ENCODE results near the gene HCCS. TPM values are rescaled to one million over a fixed set of nuclear protein-coding genes. Genes with fewer than 3 reads are reported as not detected.

Gene HCCS
- total and polyA plus RNA-seq, 4 experiments from 2014 or later = 12.8 to 30.4 (median 21.0) TPM

DNA sequence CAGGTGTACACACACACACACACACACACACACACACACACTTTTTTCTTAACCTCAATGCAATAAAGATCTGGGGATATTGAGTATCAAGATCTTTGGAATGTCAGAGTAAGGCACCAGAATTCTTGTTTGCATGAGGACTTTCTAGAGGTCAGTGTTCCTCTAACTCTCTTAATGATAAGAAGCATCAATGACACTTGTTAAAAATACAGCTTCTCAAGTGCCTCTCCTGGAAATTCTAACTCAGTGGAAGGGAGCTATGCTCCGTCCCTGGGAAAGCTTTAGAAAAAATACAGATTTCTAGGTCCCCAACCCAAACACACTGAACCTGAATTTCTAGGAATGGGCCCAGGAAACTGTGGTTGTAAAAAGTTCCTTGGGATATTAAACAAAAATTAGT, 25.8 kb upstream of the HCCS start:
- Histone ChIP-seq H3K27ac (ENCODE audit: low read depth, low read length) (no peak overlapping the region), H3K27me3 (ENCODE audit: insufficient read depth, low read length) (no peaks in the 10 kb centered on the region), H3K4me3 (ENCODE audit: low read length in 2 of 2) (no peak overlapping the region), H3K9me3 (ENCODE audit: control insufficient read depth in 1 of 2, low read length in 2 of 2) (no peaks in the 10 kb centered on the region), H3K36me3 (ENCODE audit: insufficient read depth, low read length) (no peaks in the 10 kb centered on the region), H3K4me1 (ENCODE audit: insufficient read depth, low read length) (no peaks in the 10 kb centered on the region)
- no peak overlapping the region for H3K27ac Mint-ChIP-seq
- H3K9me3 Mint-ChIP-seq = peaks cover 0 to 22% (median 11%) of the 10 kb centered on the region in 8 donors
- no peaks in the 10 kb centered on the region for H3K27me3 Mint-ChIP-seq
- DNase-seq = no peak
- ChIA-PET CTCF (ENCODE audit: partially characterized antibody) (no interaction called here), POLR2A (ENCODE audit: partially characterized antibody) (no interaction called here)
- no peaks in the 10 kb centered on the region for H3K4me1 Mint-ChIP-seq
- H3K4me3 Mint-ChIP-seq = no peak overlapping the region
- peaks cover 0 to under 1% of the 10 kb centered on the region in 2 donors for H3K36me3 Mint-ChIP-seq
- intact Hi-C loops (cut with micrococcal nuclease) = no loop called here

DNA sequence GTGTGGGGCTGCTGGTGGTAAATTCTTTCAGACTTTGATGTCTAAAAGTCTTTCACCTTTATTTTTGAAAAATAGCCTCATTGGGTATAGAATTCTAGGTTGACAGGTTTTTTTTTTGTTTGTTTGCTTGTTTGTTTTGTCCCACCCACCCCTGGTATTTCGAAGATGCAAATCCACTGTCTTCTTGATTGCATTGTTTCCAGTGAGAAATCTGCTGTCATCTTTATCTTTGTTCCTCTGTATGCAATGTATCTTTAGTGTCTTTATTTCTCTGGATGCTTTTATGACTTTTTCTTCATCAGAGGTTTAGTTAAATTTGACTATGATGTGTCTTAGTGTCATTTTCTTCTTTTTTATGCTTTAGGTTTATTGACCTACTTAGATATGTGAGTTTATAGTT, 21.3 kb upstream of the HCCS start:
- H3K27ac Mint-ChIP-seq = no peak overlapping the region
- H3K9me3 Mint-ChIP-seq = peaks cover 0 to 31% (median 18%) of the 10 kb centered on the region in 8 donors
- peaks cover 0 to 2% of the 10 kb centered on the region in 2 donors for H3K36me3 Mint-ChIP-seq
- no peaks in the 10 kb centered on the region for H3K27me3 Mint-ChIP-seq
- POLR2A ChIA-PET (ENCODE audit: partially characterized antibody) = no interaction called here
- Histone ChIP-seq H3K9me3 (ENCODE audit: control insufficient read depth in 1 of 2, low read length in 2 of 2) (no peaks in the 10 kb centered on the region), H3K4me1 (ENCODE audit: insufficient read depth, low read length) (no peaks in the 10 kb centered on the region), H3K27me3 (ENCODE audit: insufficient read depth, low read length) (no peaks in the 10 kb centered on the region), H3K27ac (ENCODE audit: low read depth, low read length) (no peak overlapping the region), H3K4me3 (ENCODE audit: low read length in 2 of 2) (no peak overlapping the region), H3K36me3 (ENCODE audit: insufficient read depth, low read length) (no peaks in the 10 kb centered on the region)
- intact Hi-C loops (cut with micrococcal nuclease) = no loop called here
- no peaks in the 10 kb centered on the region for H3K4me1 Mint-ChIP-seq
- DNase-seq = no peak
- no peak overlapping the region for H3K4me3 Mint-ChIP-seq
- CTCF ChIA-PET (ENCODE audit: partially characterized antibody) = no interaction called here

DNA sequence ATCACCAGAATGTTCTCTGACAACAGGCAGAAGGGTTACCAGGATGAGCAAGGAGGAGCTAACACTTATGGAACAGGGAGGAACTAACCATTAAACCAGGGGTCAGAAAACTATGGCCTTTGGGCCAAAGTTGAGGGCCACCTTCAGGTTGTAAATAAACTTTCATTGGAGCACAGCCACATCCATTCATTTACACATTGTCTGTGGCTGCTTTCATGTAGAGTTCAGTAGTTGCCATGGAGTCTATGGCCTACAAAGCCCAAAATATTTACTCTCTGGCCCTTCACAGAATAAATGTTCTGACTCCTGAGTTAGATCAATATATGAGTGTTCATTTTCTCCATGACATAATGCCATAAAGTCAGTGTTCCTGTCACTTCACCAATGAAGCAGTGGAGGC, 13.2 kb upstream of the HCCS start:
- Mint-ChIP-seq H3K4me1 (no peaks in the 10 kb centered on the region), H3K9me3 (peaks cover 0 to 3% (median 0%) of the 10 kb centered on the region in 8 donors), H3K4me3 (no peak overlapping the region), H3K27me3 (no peaks in the 10 kb centered on the region), H3K36me3 (no peaks in the 10 kb centered on the region), H3K27ac (no peak overlapping the region)
- intact Hi-C loops (cut with micrococcal nuclease) = no loop called here
- Histone ChIP-seq H3K27ac (ENCODE audit: low read depth, low read length) (no peak overlapping the region), H3K4me3 (ENCODE audit: low read length in 2 of 2) (no peak overlapping the region), H3K36me3 (ENCODE audit: insufficient read depth, low read length) (no peaks in the 10 kb centered on the region), H3K4me1 (ENCODE audit: insufficient read depth, low read length) (no peaks in the 10 kb centered on the region), H3K9me3 (ENCODE audit: control insufficient read depth in 1 of 2, low read length in 2 of 2) (no peaks in the 10 kb centered on the region), H3K27me3 (ENCODE audit: insufficient read depth, low read length) (no peaks in the 10 kb centered on the region)
- no peak for DNase-seq
- ChIA-PET POLR2A (ENCODE audit: partially characterized antibody) (no interaction called here), CTCF (ENCODE audit: partially characterized antibody) (no interaction called here)

DNA sequence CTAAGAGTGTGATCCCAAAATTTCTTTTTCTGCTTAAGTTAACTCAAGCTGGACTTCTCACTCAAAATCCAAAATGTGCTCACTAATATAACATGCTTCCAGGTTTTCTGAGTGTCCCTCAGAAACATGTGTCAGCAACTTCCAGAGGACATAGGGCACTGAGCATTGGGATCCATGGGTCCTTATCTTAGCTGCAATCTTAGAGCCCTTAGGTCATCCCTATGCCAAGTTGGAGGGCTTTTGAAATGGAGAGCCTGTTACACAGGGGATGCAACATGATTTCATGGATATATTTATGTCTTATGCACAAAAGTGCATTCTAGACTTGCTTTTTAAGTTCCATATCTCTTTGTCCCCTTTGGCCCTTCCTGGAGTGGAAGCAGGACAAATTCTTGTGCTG, 11.7 kb upstream of the HCCS start:
- ChIA-PET POLR2A (ENCODE audit: partially characterized antibody) (no interaction called here), CTCF (ENCODE audit: partially characterized antibody) (no interaction called here)
- peaks cover 0 to 3% (median 0%) of the 10 kb centered on the region in 8 donors for H3K9me3 Mint-ChIP-seq
- no peak overlapping the region for H3K27ac ChIP-seq (ENCODE audit: low read depth, low read length)
- intact Hi-C loops (cut with micrococcal nuclease) = no loop called here
- no peak overlapping the region for H3K4me3 Mint-ChIP-seq
- no peak overlapping the region for H3K27ac Mint-ChIP-seq
- H3K4me1 ChIP-seq (ENCODE audit: insufficient read depth, low read length) = no peaks in the 10 kb centered on the region
- H3K4me1 Mint-ChIP-seq = no peaks in the 10 kb centered on the region
- no peaks in the 10 kb centered on the region for H3K36me3 ChIP-seq (ENCODE audit: insufficient read depth, low read length)
- H3K27me3 ChIP-seq (ENCODE audit: insufficient read depth, low read length) = no peaks in the 10 kb centered on the region
- no peak overlapping the region for H3K4me3 ChIP-seq (ENCODE audit: low read length in 2 of 2)
- no peaks in the 10 kb centered on the region for H3K36me3 Mint-ChIP-seq
- DNase-seq = no peak
- H3K9me3 ChIP-seq (ENCODE audit: control insufficient read depth in 1 of 2, low read length in 2 of 2) = no peaks in the 10 kb centered on the region
- H3K27me3 Mint-ChIP-seq = no peaks in the 10 kb centered on the region

DNA sequence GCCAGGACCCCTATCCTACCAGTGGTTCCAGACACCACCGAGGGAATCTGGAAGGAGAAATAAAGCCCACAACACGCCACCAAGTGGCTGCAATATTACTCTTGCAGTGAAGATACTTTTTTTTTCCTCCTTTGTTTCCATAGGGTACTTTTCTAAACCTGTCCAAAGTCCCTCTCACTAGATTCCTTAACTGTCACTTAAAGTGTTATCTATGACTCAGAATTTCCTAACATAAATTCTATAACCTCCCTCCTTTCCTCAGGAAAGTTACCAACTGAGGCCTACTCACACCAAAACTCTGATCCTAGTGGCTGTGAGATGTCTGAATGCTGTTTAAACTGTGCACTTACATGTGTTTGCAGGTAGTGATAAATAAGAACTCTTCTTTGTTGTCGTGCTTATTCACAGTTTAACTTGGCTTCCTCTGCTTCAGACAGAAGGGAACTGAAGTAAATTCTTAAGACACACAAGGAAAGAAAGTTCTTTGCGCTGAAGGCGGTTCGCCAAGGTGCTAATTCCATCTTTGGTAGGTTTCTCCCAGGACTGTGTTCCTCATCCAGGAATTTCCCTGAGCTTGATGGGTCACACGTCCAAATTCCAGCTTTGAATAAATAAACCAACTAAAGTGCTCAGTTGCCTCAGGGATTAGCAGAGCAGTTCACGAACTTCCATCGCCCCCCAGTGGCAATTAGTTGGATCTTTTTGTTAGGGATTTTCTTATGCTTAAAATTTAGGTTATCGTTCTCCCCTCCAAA, 10.7 kb upstream of the HCCS start:
- ChIA-PET CTCF (ENCODE audit: partially characterized antibody) (no interaction called here), POLR2A (ENCODE audit: partially characterized antibody) (no interaction called here)
- Mint-ChIP-seq H3K9me3 (peaks cover 0 to 3% (median 0%) of the 10 kb centered on the region in 8 donors), H3K4me1 (no peaks in the 10 kb centered on the region), H3K4me3 (no peak overlapping the region), H3K27me3 (no peaks in the 10 kb centered on the region), H3K27ac (no peak overlapping the region), H3K36me3 (no peaks in the 10 kb centered on the region)
- Histone ChIP-seq H3K27ac (ENCODE audit: low read depth, low read length) (no peak overlapping the region), H3K9me3 (ENCODE audit: control insufficient read depth in 1 of 2, low read length in 2 of 2) (no peaks in the 10 kb centered on the region), H3K27me3 (ENCODE audit: insufficient read depth, low read length) (no peaks in the 10 kb centered on the region), H3K36me3 (ENCODE audit: insufficient read depth, low read length) (no peaks in the 10 kb centered on the region), H3K4me1 (ENCODE audit: insufficient read depth, low read length) (no peaks in the 10 kb centered on the region), H3K4me3 (ENCODE audit: low read length in 2 of 2) (no peak overlapping the region)
- DNase-seq = no peak
- intact Hi-C loops (cut with micrococcal nuclease) = no loop called here

DNA sequence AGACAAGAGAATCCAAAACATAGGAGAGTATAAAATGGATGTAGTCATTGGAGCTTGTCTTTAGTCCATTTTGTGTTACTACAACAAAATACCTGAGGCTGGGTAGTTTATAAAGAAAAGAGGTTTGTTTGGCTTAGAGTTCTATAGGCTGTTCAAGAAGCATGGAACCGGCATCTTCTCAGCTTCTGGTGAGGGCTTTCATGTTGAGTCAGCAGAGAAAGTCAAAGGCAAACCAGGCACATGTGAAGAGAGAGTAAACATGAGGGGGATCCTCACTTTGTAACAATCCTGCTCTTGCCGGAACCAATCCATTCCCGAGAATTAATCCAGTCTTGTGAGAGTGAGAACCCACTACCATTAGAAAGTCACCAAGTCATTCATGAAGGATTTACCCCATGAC, 8.1 kb upstream of the HCCS start:
- Histone ChIP-seq H3K36me3 (ENCODE audit: insufficient read depth, low read length) (no peaks in the 10 kb centered on the region), H3K4me3 (ENCODE audit: low read length in 2 of 2) (no peak overlapping the region), H3K4me1 (ENCODE audit: insufficient read depth, low read length) (no peaks in the 10 kb centered on the region), H3K27me3 (ENCODE audit: insufficient read depth, low read length) (no peaks in the 10 kb centered on the region), H3K9me3 (ENCODE audit: control insufficient read depth in 1 of 2, low read length in 2 of 2) (no peaks in the 10 kb centered on the region), H3K27ac (ENCODE audit: low read depth, low read length) (no peak overlapping the region)
- H3K27me3 Mint-ChIP-seq = no peaks in the 10 kb centered on the region
- ChIA-PET CTCF (ENCODE audit: partially characterized antibody) (no interaction called here), POLR2A (ENCODE audit: partially characterized antibody) (no interaction called here)
- intact Hi-C loops (cut with micrococcal nuclease) = no loop called here
- H3K4me1 Mint-ChIP-seq = no peaks in the 10 kb centered on the region
- H3K4me3 Mint-ChIP-seq = no peak overlapping the region
- peaks cover 0 to 3% (median 0%) of the 10 kb centered on the region in 8 donors for H3K9me3 Mint-ChIP-seq
- no peaks in the 10 kb centered on the region for H3K36me3 Mint-ChIP-seq
- no peak for DNase-seq
- no peak overlapping the region for H3K27ac Mint-ChIP-seq

DNA sequence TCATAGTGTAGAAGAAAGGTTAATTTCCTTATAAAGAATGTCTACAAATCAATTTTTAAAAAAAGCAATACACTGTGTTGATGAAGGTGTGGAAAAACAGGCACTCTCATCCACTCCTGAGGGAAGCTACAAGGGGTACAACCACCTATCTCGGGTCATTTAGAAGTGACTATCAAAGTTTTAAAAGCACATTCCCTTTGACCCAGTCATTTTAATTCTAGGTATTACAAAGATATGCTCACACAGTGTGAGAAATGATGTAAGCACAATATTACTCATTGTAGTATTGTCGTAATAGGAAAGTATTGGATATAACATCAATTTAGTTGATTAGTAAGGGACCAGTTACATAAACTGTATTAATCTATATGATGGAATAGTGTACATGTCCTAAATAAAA, 7.4 kb upstream of the HCCS start:
- no peaks in the 10 kb centered on the region for H3K4me1 ChIP-seq (ENCODE audit: insufficient read depth, low read length)
- no peak overlapping the region for H3K27ac ChIP-seq (ENCODE audit: low read depth, low read length)
- POLR2A ChIA-PET (ENCODE audit: partially characterized antibody) = no interaction called here
- no peak overlapping the region for H3K4me3 ChIP-seq (ENCODE audit: low read length in 2 of 2)
- CTCF ChIA-PET (ENCODE audit: partially characterized antibody) = no interaction called here
- H3K9me3 ChIP-seq (ENCODE audit: control insufficient read depth in 1 of 2, low read length in 2 of 2) = no peaks in the 10 kb centered on the region
- no peaks in the 10 kb centered on the region for H3K27me3 Mint-ChIP-seq
- intact Hi-C loops (cut with micrococcal nuclease) = no loop called here
- H3K36me3 Mint-ChIP-seq = no peaks in the 10 kb centered on the region
- H3K4me3 Mint-ChIP-seq = no peak overlapping the region
- H3K27ac Mint-ChIP-seq = no peak overlapping the region
- H3K9me3 Mint-ChIP-seq = peaks cover 0 to 3% (median 0%) of the 10 kb centered on the region in 8 donors
- no peaks in the 10 kb centered on the region for H3K27me3 ChIP-seq (ENCODE audit: insufficient read depth, low read length)
- H3K4me1 Mint-ChIP-seq = no peaks in the 10 kb centered on the region
- H3K36me3 ChIP-seq (ENCODE audit: insufficient read depth, low read length) = no peaks in the 10 kb centered on the region
- DNase-seq = no peak

DNA sequence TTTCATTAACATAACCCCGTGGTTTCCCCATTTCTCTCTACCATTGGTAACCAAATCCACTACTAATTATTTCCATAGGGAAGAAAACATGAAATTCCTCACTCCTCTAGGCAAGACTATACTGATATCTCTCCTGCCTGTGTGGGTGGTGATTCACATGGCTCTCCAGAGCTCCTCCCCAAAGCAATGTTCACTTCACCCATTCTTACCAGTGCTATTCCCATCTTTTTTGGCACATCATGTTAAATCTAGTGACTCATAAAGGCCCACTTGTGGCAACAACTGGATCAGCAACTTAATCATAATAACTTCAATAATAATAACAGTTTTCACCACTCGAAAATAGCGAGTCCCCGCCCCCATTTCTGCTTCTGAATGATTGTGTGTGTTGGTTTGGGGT, 6.1 kb upstream of the HCCS start:
- CTCF ChIA-PET (ENCODE audit: partially characterized antibody) = no interaction called here
- no peak for DNase-seq

More for the DNA sequence above, 6.1 kb upstream of the HCCS start:
- Histone ChIP-seq H3K27ac (ENCODE audit: low read depth, low read length) (no peak overlapping the region), H3K9me3 (ENCODE audit: control insufficient read depth in 1 of 2, low read length in 2 of 2) (no peaks in the 10 kb centered on the region), H3K36me3 (ENCODE audit: insufficient read depth, low read length) (no peaks in the 10 kb centered on the region), H3K27me3 (ENCODE audit: insufficient read depth, low read length) (no peaks in the 10 kb centered on the region), H3K4me3 (ENCODE audit: low read length in 2 of 2) (no peak overlapping the region), H3K4me1 (ENCODE audit: insufficient read depth, low read length) (peaks cover 1% of the 10 kb centered on the region)
- Mint-ChIP-seq H3K36me3 (no peaks in the 10 kb centered on the region), H3K9me3 (peaks cover 0 to 3% (median 0%) of the 10 kb centered on the region in 8 donors), H3K4me3 (no peak overlapping the region), H3K27ac (no peak overlapping the region), H3K4me1 (no peaks in the 10 kb centered on the region), H3K27me3 (no peaks in the 10 kb centered on the region)
- intact Hi-C loops (cut with micrococcal nuclease) = no loop called here
- POLR2A ChIA-PET (ENCODE audit: partially characterized antibody) = no interaction called here

All from CD4-positive, alpha-beta memory T cell (primary cell).